ENCODE measurements around the gene PTGR2. TPM values are rescaled to one million over a fixed set of nuclear protein-coding genes. Genes with fewer than 3 reads are reported as not detected.

PTGR2 gene
- 1 to 10 TPM; 3.0 to 4.2 TPM for polyA plus RNA-seq

DNA sequence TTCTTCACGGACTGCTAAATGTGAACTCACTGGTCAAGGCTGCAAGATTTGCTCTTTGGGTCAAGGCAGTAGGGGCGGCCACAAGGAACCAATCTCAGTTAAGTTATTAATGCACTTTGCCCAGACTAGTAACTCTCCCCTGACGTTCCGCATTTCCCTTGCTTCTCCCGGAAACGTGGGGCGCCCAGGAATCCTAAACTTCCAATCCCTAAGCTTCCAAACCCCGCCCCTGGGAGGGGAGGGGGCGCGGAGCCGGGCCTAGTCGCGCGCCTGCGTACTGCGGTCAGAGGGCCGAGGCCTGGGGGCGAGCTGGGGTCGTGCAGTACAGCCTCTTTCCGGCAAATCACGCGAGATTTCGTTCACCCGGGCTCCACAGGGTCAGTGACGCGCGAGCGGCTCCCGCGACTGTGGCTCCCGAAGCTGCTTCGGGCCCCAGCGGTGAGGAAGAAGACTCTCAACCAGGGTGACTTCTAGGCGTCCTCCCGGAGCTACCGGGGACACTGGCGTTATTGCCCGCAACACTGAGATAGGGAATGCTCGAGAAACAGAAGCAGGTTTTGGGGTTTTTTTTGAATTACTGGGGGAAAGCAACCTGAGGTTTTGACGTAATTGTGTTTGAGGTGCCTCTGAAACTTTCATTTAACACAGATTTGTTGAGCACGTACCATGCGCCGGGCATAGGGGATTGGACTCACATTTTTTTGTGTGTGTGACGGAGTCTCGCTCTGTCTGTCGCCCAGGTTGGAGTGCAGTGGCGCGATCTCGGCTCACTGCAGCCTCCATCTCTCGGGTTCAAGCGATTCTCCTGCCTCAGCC lies at the start of gene PTGR2:
Gene PTGR2 (plus strand): TSS at position 265 of the 816 bp plus-strand sequence. CDS start 7,032 bp downstream, outside the sequence.
- no peaks in the 10 kb centered on the region for H3K27me3 ChIP-seq (ENCODE audit: control insufficient read depth in 1 of 2, insufficient read depth in 2 of 2, low read length in 2 of 2)
- H3K4me1 ChIP-seq (ENCODE audit: control insufficient read depth in 2 of 2, insufficient read depth in 2 of 2, low read length in 1 of 2): no peaks in the 10 kb centered on the region
- no peaks in the 10 kb centered on the region for H3K9me3 ChIP-seq (ENCODE audit: control insufficient read depth in 2 of 2, insufficient read depth in 1 of 2, low read depth in 1 of 2, low read length in 1 of 2)
- no peaks in the 10 kb centered on the region for H3K36me3 ChIP-seq (ENCODE audit: control insufficient read depth in 2 of 2, insufficient read depth in 2 of 2, low read length in 1 of 2)
- H3K4me3 ChIP-seq (ENCODE audit: low read depth in 1 of 2, low read length in 2 of 2): peak within 1 kb of the TSS; percentile 43 to 63
- peak within 1 kb of the TSS; percentile 88 to 97 for H3K27ac ChIP-seq (ENCODE audit: low read depth in 2 of 2, low read length in 1 of 2)
- WGBS, 2 donors: 0 to 1% methylated on average over 51 of the region's 51 CpGs

- H3K9me3 ChIP-seq (ENCODE audit: control insufficient read depth in 2 of 2, insufficient read depth in 1 of 2, low read depth in 1 of 2, low read length in 1 of 2): no peaks in the 10 kb centered on the region
- H3K27me3 ChIP-seq (ENCODE audit: control insufficient read depth in 1 of 2, insufficient read depth in 2 of 2, low read length in 2 of 2): no peaks in the 10 kb centered on the region
- H3K36me3 ChIP-seq (ENCODE audit: control insufficient read depth in 2 of 2, insufficient read depth in 2 of 2, low read length in 1 of 2): no peaks in the 10 kb centered on the region
- peak overlapping the region; percentile 92 to 94 for H3K27ac ChIP-seq (ENCODE audit: low read depth in 2 of 2, low read length in 1 of 2)
- WGBS, 2 donors: 47 to 59% methylated on average over 10 of the region's 10 CpGs
- no peak overlapping the region for H3K4me3 ChIP-seq (ENCODE audit: low read depth in 1 of 2, low read length in 2 of 2)
- peaks cover 0 to 3% of the 10 kb centered on the region in 2 donors for H3K4me1 ChIP-seq (ENCODE audit: control insufficient read depth in 2 of 2, insufficient read depth in 2 of 2, low read length in 1 of 2)
Measured at GRCh38 chr14:73802431-73803188, 49.0 kb upstream of the PTGR2 start.

DNA sequence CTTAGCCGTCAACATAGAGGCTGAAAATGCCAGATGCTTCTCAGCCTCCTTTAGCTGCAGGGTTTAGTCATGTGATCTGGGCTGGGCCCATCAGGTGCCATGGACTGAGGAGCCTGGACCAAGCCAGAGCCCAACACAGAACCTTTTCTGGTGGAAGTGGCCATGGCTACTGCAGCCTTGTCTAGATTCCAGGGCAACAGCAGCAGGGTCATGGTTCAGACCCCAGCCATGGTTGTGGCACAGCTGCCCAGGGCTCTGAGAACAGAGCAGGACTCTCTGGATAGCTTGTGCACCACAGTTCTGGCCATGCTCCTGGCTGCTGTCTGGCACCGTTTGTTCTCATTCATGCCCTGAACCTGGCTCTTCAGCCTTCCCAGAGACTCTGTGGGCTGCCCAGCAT lies 47.0 kb upstream of the PTGR2 start:
- Histone ChIP-seq H3K4me1 (ENCODE audit: control insufficient read depth in 2 of 2, insufficient read depth in 2 of 2, low read length in 1 of 2) (peaks cover 0 to 3% of the 10 kb centered on the region in 2 donors), H3K27me3 (ENCODE audit: control insufficient read depth in 1 of 2, insufficient read depth in 2 of 2, low read length in 2 of 2) (no peaks in the 10 kb centered on the region), H3K9me3 (ENCODE audit: control insufficient read depth in 2 of 2, insufficient read depth in 1 of 2, low read depth in 1 of 2, low read length in 1 of 2) (no peaks in the 10 kb centered on the region), H3K27ac (ENCODE audit: low read depth in 2 of 2, low read length in 1 of 2) (no peak overlapping the region), H3K36me3 (ENCODE audit: control insufficient read depth in 2 of 2, insufficient read depth in 2 of 2, low read length in 1 of 2) (no peaks in the 10 kb centered on the region), H3K4me3 (ENCODE audit: low read depth in 1 of 2, low read length in 2 of 2) (no peak overlapping the region)
- 77 to 93% methylated on average over 2 of the region's 2 CpGs for WGBS, 2 donors

DNA sequence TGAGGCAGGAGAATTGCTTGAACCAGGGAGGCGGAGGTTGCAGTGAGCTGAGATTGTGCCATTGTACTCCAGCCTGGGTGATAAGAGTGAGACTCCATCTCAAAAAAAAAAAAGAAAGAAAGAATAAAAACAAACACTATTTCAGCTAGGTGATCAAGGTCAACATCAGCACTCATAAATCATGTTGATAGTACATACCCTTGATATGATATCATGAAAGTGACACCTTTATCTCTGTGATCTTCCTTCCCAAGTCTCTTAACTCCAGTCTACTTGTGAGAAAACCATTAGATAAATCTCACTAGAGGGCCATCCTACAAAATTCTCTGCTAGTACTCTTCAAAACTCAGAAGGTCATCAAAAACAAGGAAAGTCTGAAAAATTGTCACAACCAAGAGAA lies 44.2 kb upstream of the PTGR2 start:
- no peak overlapping the region for H3K4me3 ChIP-seq (ENCODE audit: low read depth in 1 of 2, low read length in 2 of 2)
- no peak overlapping the region for H3K27ac ChIP-seq (ENCODE audit: low read depth in 2 of 2, low read length in 1 of 2)
- no peaks in the 10 kb centered on the region for H3K27me3 ChIP-seq (ENCODE audit: control insufficient read depth in 1 of 2, insufficient read depth in 2 of 2, low read length in 2 of 2)
- no peaks in the 10 kb centered on the region for H3K9me3 ChIP-seq (ENCODE audit: control insufficient read depth in 2 of 2, insufficient read depth in 1 of 2, low read depth in 1 of 2, low read length in 1 of 2)
- H3K4me1 ChIP-seq (ENCODE audit: control insufficient read depth in 2 of 2, insufficient read depth in 2 of 2, low read length in 1 of 2): peaks cover 0 to 2% of the 10 kb centered on the region in 2 donors
- H3K36me3 ChIP-seq (ENCODE audit: control insufficient read depth in 2 of 2, insufficient read depth in 2 of 2, low read length in 1 of 2): no peaks in the 10 kb centered on the region
- WGBS, 2 donors: 94 to 100% methylated on average over 1 of the region's 1 CpG

DNA sequence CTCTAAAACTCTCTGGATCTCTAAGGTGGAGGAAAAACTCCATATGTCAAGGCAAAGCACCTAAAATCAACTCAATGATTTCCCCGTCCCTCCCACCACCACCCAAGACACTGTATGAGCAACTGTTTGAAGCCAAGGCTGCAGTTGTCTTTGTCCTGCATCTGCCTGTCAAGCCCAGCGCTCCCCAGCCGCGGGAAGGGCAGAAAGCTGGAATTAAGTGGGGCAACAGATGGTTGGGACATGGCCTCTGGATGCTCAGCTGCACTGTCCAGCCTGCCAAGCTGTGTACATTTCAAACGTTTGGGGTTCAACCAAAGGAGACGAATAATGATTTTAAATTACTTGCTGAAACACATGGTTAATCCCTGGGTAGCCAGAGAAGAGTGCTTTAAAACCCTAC lies 42.2 kb upstream of the PTGR2 start:
- no peak overlapping the region for H3K27ac ChIP-seq (ENCODE audit: low read depth in 2 of 2, low read length in 1 of 2)
- no peaks in the 10 kb centered on the region for H3K27me3 ChIP-seq (ENCODE audit: control insufficient read depth in 1 of 2, insufficient read depth in 2 of 2, low read length in 2 of 2)
- WGBS, 2 donors: 60 to 72% methylated on average over 6 of the region's 6 CpGs
- no peaks in the 10 kb centered on the region for H3K4me1 ChIP-seq (ENCODE audit: control insufficient read depth in 2 of 2, insufficient read depth in 2 of 2, low read length in 1 of 2)
- no peaks in the 10 kb centered on the region for H3K9me3 ChIP-seq (ENCODE audit: control insufficient read depth in 2 of 2, insufficient read depth in 1 of 2, low read depth in 1 of 2, low read length in 1 of 2)
- no peak overlapping the region for H3K4me3 ChIP-seq (ENCODE audit: low read depth in 1 of 2, low read length in 2 of 2)
- no peaks in the 10 kb centered on the region for H3K36me3 ChIP-seq (ENCODE audit: control insufficient read depth in 2 of 2, insufficient read depth in 2 of 2, low read length in 1 of 2)

- Histone ChIP-seq H3K4me1 (ENCODE audit: control insufficient read depth in 2 of 2, insufficient read depth in 2 of 2, low read length in 1 of 2) (no peaks in the 10 kb centered on the region), H3K9me3 (ENCODE audit: control insufficient read depth in 2 of 2, insufficient read depth in 1 of 2, low read depth in 1 of 2, low read length in 1 of 2) (no peaks in the 10 kb centered on the region), H3K4me3 (ENCODE audit: low read depth in 1 of 2, low read length in 2 of 2) (no peak overlapping the region), H3K36me3 (ENCODE audit: control insufficient read depth in 2 of 2, insufficient read depth in 2 of 2, low read length in 1 of 2) (no peaks in the 10 kb centered on the region), H3K27ac (ENCODE audit: low read depth in 2 of 2, low read length in 1 of 2) (no peak overlapping the region), H3K27me3 (ENCODE audit: control insufficient read depth in 1 of 2, insufficient read depth in 2 of 2, low read length in 2 of 2) (no peaks in the 10 kb centered on the region)
- WGBS, 2 donors: 87% methylated on average over 13 of the region's 13 CpGs
Measured at GRCh38 chr14:73810478-73811163, 41.0 kb upstream of the PTGR2 start.

- H3K4me3 ChIP-seq (ENCODE audit: low read depth in 1 of 2, low read length in 2 of 2): no peak overlapping the region
- no peaks in the 10 kb centered on the region for H3K36me3 ChIP-seq (ENCODE audit: control insufficient read depth in 2 of 2, insufficient read depth in 2 of 2, low read length in 1 of 2)
- H3K27ac ChIP-seq (ENCODE audit: low read depth in 2 of 2, low read length in 1 of 2): no peak overlapping the region
- no peaks in the 10 kb centered on the region for H3K27me3 ChIP-seq (ENCODE audit: control insufficient read depth in 1 of 2, insufficient read depth in 2 of 2, low read length in 2 of 2)
- H3K9me3 ChIP-seq (ENCODE audit: control insufficient read depth in 2 of 2, insufficient read depth in 1 of 2, low read depth in 1 of 2, low read length in 1 of 2): no peaks in the 10 kb centered on the region
- WGBS, 2 donors: 85% methylated on average over 2 of the region's 2 CpGs
- no peaks in the 10 kb centered on the region for H3K4me1 ChIP-seq (ENCODE audit: control insufficient read depth in 2 of 2, insufficient read depth in 2 of 2, low read length in 1 of 2)
Measured at GRCh38 chr14:73811164-73811503, 40.5 kb upstream of the PTGR2 start.

DNA sequence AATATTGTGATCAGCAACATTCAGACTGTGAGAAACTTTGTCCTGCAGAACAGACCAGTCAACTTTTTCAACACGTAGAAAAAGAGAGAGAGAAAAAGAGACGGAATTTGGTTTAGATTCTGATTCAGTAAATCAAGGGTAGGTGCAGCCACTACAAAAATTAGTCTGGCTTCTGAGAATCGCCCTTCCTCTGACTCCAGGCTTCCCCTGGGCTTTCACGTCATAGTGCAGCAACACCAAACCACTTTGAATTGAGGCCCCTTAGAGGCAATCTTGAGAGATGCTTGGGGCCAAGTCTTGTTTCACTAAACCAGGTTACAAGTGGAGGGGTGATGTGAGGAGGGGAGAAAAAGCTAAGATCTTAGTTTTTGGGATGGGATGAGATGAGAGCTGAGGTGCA lies 37.5 kb upstream of the PTGR2 start:
- 77 to 79% methylated on average over 4 of the region's 4 CpGs for WGBS, 2 donors
- Histone ChIP-seq H3K27me3 (ENCODE audit: control insufficient read depth in 1 of 2, insufficient read depth in 2 of 2, low read length in 2 of 2) (no peaks in the 10 kb centered on the region), H3K4me3 (ENCODE audit: low read depth in 1 of 2, low read length in 2 of 2) (no peak overlapping the region), H3K27ac (ENCODE audit: low read depth in 2 of 2, low read length in 1 of 2) (no peak overlapping the region), H3K9me3 (ENCODE audit: control insufficient read depth in 2 of 2, insufficient read depth in 1 of 2, low read depth in 1 of 2, low read length in 1 of 2) (no peaks in the 10 kb centered on the region), H3K36me3 (ENCODE audit: control insufficient read depth in 2 of 2, insufficient read depth in 2 of 2, low read length in 1 of 2) (no peaks in the 10 kb centered on the region), H3K4me1 (ENCODE audit: control insufficient read depth in 2 of 2, insufficient read depth in 2 of 2, low read length in 1 of 2) (no peaks in the 10 kb centered on the region)

GRCh38 chr14:73815849-73816248 lies 35.8 kb upstream of the PTGR2 start:
- Histone ChIP-seq H3K4me3 (ENCODE audit: low read depth in 1 of 2, low read length in 2 of 2) (no peak overlapping the region), H3K27me3 (ENCODE audit: control insufficient read depth in 1 of 2, insufficient read depth in 2 of 2, low read length in 2 of 2) (no peaks in the 10 kb centered on the region), H3K36me3 (ENCODE audit: control insufficient read depth in 2 of 2, insufficient read depth in 2 of 2, low read length in 1 of 2) (no peaks in the 10 kb centered on the region), H3K9me3 (ENCODE audit: control insufficient read depth in 2 of 2, insufficient read depth in 1 of 2, low read depth in 1 of 2, low read length in 1 of 2) (no peaks in the 10 kb centered on the region), H3K27ac (ENCODE audit: low read depth in 2 of 2, low read length in 1 of 2) (no peak overlapping the region), H3K4me1 (ENCODE audit: control insufficient read depth in 2 of 2, insufficient read depth in 2 of 2, low read length in 1 of 2) (no peaks in the 10 kb centered on the region)
- 89 to 92% methylated on average over 4 to 5 of the region's 5 CpGs for WGBS, 2 donors
